Omental fat pad (tissue), 4 donors: ENCODE data around the gene CIAO3. TPM values are rescaled to one million over a fixed set of nuclear protein-coding genes. Genes with fewer than 3 reads are reported as not detected.

Experiments
- ATAC-seq: fragments of 150-250 bp; one replicate; pipeline ENCODE4 v1.9.1; 2016; ENCODE audit warnings: mild to moderate bottlenecking, moderate library complexity; ENCODE audit not compliant: low FRiP score
- DNase-seq: peaks from one replicate; pipeline ENCODE4 v3.0.0-alpha.2; 2019; ENCODE audit warnings: low spot score
- CTCF ChIP-seq, 3 donors: fragments of 450-650 bp; IDR thresholded peaks; one replicate each; pipeline ENCODE4 v1.5.1; 2016 to 2017; ENCODE audit warnings: antibody characterized with exemption in 3 of 3, mild to moderate bottlenecking in 3 of 3, moderate library complexity in 2 of 3
- total RNA-seq, 4 donors: library from RNA; depleted of rRNA; stranded (reverse); fragments of >200 nt; gene quantifications; one replicate each; pipeline ENCODE4 v1.1.0, GENCODE V29; 2016

Gene CIAO3
- total RNA-seq, 4 donors from 2014 or later: 17.6 to 26.8 (median 22.1) TPM

DNA sequence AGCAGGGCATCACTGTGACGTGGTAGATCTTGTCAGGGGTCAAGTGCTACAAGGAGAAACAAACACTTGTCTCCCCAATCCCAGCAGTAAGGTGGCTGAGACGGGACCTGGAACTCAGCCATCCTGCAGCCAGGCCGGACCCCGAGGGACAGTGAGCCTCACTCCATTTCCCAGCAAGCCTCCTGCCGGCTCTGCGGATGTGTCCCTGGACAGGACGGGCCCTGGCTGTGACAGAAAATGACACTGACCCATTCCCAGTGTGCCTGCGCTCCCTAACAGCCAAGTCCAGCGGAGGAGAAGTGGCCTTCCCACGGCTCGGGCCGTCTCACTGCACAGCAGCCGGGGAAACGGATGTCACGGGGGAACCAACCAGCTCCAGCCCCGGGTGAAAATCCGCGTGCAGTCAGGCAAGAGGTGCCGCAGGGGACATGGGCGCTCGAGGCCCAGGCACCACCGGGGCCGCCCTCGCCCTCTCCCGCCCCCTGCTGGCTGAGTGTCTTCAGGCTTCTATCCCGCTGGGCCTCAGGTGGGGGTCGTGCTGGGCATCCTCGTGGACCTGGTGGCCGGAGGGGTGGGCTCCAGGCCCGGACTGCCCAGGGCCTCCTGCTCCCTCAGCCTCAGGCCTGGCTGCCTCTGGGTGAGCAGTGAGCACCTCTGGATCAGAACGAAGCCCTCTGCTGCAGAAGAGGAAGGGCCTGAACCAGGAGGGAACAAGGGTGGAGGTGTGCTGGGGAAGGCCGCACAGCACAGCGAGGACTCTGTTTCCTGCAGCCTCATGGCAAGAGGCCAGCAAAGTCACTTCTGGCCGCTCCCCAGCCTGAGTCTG lies 7.2 kb downstream of the CIAO3 start:
- DNase-seq (no peak), ATAC-seq (no peak)
- no peak for TF ChIP-seq CTCF (IDR thresholded peaks at IDR 0.05)

DNA sequence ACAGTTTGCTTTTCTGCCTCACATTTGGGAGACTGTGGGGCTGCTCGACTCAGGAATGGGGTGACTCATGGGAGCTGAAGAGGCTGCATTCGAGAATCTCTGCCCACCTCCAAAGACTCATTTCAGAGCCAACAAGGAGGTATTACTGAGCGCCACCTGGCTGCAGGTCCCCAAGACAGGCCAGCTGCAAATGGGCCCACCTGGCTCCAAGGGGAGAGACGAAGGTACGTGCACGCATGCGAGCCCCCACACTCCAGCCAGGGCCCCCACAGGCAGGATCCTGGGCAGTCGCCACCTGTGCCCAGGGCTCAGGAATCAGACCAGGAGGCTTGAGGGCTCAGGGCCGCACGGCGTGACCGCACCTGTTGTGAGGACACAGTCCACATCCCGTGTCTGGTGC lies 7.9 kb downstream of the CIAO3 start:
- no peak for TF ChIP-seq CTCF (IDR thresholded peaks at IDR 0.05)
- DNase-seq: no peak
- no peak for ATAC-seq

DNA sequence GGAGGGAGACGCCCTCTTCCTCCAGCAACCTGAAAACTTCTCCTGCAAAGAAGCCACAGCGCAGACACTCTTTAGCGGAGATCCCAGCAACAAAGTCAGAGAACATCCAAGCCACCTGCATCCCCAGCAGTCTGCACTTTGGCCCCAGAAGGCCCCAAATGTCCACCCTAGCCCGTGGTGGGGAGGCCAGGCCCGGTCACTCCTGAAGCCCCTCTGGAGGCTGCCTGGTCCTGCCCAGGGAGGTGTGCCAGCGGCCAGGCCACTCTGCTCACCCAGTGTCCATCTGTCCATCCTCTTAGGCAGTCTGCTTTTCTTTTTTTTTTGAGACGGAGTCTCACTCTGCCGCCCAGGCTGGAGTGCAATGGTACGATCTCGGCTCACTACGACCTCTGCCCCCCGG lies 8.5 kb downstream of the CIAO3 start:
- no peak for TF ChIP-seq CTCF (IDR thresholded peaks at IDR 0.05)
- ATAC-seq: no peak

DNA sequence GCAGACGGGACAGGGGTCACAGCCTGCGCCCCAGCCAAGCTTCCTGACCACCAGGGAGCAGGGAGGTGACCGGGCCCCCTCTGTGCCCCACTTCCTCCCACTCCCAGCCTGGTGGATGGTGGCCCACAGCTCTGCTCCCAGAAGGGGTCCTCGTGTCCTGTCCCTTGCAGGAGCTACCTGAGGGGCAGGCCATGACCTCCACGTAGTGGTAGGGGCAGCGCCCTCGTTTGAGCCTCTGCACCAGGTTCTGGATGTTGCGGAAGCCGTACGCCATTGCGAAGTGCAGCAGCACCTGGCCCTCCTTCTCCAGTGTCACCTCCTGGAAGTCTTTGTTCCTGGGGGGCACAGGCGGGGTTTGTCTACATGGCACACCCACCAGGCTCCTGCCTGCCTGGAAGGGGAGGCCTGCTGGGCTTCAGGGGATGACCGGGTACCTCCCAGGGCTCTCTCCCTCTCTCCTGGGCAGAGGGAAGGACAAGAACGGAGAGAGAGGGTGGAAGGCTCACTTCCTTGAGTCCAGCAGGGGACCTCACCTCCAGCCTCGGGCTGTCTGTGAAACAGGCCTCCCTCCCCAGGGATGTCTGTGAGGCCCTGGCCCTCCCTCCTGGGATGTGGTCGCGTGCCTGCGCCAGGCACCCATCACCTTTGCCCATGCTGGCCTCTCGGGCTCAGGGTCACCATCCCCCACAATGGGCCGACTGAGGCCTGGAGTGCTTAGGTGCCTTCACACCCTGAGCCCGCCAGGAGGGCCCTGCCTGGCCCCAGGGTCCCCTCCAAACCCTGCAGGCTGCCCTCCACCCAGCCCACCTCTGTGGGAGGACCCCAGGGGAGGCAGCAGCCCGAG lies 9.9 kb downstream of the CIAO3 start:
- no peak for ATAC-seq
- DNase-seq: no peak
- no peak for TF ChIP-seq CTCF (IDR thresholded peaks at IDR 0.05)

More for the DNA sequence above, 8.5 kb downstream of the CIAO3 start:
- no peak for DNase-seq

GRCh38 chr16:729768-730665 lies 10.8 kb downstream of the CIAO3 start:
- no peak for TF ChIP-seq CTCF (IDR thresholded peaks at IDR 0.05)
- no peak for DNase-seq
- no peak for ATAC-seq

DNA sequence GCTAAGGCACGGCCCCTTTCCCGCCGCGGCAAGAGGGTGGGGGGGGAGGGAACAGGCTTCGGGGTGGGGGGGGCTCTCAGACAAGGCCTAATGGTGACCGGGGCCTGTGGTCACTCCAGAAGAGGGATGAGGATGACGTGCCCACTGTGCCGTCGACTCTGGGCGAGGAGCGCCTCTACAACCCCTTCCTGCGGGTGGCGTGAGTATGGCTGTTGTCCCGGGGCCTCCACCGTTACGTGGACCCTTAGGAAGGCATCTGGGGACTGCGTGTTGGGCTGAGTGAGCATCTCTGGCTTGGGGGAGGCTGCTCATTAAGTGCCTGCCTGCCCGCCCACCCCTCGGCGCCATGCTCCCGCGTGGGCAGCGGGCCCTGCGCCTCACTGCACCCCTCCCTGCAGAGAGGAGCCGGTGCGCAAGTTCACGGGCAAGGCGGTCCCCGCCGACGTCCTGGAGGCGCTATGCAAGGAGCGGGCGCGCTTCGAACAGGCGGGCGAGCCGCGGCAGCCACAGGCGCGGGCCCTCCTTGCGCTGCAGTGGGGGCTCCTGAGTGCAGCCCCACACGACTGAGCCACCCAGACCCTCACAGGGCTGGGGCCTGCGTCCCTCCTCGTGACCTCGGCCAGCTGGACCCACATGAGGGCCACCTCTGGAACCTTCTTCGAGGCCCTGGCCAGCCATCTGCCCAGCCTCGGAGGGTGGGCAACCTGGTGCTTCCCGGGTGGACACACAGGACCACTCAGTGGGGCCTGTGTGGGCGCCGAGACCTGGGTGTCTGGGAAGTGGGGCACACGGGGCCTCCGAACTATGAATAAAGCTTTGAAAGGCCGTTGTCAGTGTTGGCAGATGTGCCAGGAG lies 11.7 kb downstream of the CIAO3 start:
- ATAC-seq: no peak
- no peak for TF ChIP-seq CTCF (IDR thresholded peaks at IDR 0.05)

More for the DNA sequence above, 11.7 kb downstream of the CIAO3 start:
- DNase-seq: no peak
